T-helper 2 cell treated with Interferon-gamma antibody and Interleukin-4, amounts not matched to agents 100 ng/mL and 5 ng/mL, for 36 hours (primary cell): Measurements from ENCODE around the gene TH. TPM values are rescaled to one million over a fixed set of nuclear protein-coding genes. Genes with fewer than 3 reads are reported as not detected.

Source experiments
- intact Hi-C: fragments of 100-400 bp; cut with micrococcal nuclease; formaldehyde crosslinking; loops from one replicate; pipeline ENCODE4 v1.15.1; 2023
- total RNA-seq: library from RNA; stranded (reverse); gene quantifications from 2 replicates; pipeline ENCODE4 v1.2.3, GENCODE V29; 2022

Gene TH
- not detected in 2 replicates for total RNA-seq

- intact Hi-C loops: no loop called here
These were observed at the start of gene TH for GRCh38 chr11:2171591-2172003. Gene TH (minus strand): TSS chr11:2171815. CDS start chr11:2171786, 29 bp downstream.

- intact Hi-C loops: no loop called here
These were observed 49.4 kb upstream of the TH start for GRCh38 chr11:2221024-2221423.

- intact Hi-C loops: no loop called here
These were observed 48.7 kb upstream of the TH start for GRCh38 chr11:2220173-2220771.

- intact Hi-C loops: no loop called here
These were observed 47.9 kb upstream of the TH start for GRCh38 chr11:2219318-2220017.

GRCh38 chr11:2218031-2218633 lies 46.5 kb upstream of the TH start:
- intact Hi-C loops: no loop called here

GRCh38 chr11:2217211-2218030 lies 45.8 kb upstream of the TH start:
- intact Hi-C loops: no loop called here

GRCh38 chr11:2216400-2217064 lies 44.9 kb upstream of the TH start:
- intact Hi-C loops: no loop called here

DNA sequence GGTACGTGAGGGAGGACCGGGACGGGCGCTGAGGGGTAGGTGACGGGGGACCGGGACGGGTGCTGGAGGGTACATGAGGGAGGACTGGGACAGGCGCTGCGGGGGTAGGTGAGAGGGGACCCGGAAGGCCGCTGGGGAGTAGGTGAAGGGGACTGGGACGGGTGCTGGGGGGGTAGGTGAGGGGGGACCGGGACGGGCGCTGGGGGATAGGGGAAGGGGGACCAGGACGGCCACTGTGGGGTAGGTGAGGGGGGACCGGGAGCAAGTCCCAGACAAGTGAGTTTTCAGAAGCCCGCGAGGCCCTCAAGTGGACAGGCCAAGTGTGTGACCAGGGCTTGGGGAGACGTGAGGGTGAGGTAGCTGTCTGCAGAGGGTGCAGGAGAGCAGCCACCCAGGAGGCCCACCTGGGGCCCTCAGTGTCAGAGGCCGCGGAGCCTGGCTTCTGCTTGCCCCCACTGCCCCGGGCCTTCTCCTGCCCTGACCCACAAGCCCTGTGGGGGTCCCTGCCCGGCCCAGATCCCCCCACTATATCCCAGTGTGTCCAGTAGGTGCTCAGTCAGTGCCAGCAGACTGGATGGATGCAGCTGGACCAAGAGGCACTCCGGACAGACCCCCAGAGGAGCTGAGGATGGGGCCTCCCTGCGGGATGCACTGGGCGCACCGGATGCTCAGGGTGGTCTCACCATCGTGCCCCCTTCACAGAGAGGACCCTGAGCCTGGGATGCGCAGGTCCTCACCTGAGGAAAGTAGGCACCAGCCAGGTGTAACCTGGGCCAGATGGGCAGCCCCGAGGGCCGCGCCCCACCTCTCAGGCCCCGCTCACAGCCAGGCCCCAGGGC lies 44.2 kb upstream of the TH start:
- intact Hi-C loops: no loop called here

DNA sequence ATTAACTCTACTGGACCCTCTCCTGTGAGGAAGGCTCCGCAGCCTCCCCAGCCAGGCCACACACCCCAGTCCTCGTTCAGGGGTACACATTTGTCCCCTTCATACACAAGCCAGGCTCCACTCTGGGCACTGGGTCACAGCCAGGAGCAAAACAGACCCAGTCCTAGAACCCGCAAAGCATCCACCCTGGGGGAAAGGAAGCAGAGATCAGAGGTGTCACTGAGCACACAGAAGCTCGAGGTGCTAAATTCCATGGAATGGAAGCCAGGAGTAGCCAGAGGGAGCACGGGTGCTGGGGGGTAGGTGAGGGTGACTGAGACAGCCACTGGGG lies 43.6 kb upstream of the TH start:
- intact Hi-C loops: no loop called here

DNA sequence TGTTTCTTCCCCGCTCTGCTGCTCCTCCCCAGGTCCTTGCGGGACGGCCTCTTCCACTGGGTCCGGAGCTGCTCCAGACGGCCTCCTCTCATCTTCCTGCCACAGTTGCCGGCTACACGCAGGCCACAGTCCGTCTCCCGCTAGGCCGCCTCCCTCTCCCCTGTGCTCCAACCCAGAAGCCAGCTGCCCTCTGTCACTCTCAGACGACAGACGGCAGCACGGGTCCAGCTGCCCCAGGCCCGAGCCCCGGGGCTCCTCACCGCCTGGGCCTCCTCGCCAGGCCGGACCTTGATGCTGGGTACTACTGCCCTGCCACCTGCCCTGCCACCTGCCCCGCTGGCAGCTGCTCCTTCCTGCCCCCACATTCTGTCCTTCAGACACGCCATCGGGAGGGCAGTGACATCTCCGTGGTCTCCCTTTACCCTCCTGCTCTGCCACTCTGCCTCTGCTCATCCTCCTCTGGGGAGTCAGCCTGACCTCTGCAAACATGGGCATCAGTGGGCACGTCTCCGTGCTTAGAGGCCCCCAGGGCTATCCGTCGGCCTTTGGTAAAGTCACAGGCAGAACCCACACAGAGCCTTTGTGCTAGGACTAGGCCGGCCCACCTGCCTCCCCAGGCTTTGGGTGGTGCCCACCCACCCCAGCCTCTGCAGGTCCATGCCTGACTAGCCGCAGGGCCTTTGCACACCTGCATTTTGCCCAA lies 43.1 kb upstream of the TH start:
- intact Hi-C loops: no loop called here

GRCh38 chr11:2213890-2214526 lies 42.4 kb upstream of the TH start:
- intact Hi-C loops: no loop called here

DNA sequence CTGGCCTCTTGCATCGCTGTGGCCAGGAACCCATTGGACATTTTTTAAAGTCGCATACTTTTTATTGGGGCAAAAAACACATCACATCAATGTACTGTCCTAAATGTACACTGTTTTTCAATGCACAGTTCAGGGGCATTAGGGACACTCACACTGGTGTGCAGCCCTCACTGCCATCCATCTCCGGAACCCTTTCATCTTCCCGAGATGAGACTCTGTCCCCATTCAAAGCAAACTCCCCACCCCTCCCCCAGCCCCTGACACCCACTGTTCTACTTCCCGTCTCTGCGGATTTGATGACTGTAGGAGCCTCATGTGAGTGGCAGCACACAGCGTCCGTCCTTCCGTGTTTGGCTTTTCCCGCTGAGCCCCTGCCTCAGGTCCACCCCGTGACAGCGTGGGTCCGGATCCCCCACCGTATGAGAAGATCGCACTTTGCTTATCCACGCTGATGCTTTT lies 41.8 kb upstream of the TH start:
- intact Hi-C loops: no loop called here

GRCh38 chr11:2212411-2213251 lies 41.0 kb upstream of the TH start:
- intact Hi-C loops: no loop called here

GRCh38 chr11:2211113-2211971 lies 39.7 kb upstream of the TH start:
- intact Hi-C loops: no loop called here

DNA sequence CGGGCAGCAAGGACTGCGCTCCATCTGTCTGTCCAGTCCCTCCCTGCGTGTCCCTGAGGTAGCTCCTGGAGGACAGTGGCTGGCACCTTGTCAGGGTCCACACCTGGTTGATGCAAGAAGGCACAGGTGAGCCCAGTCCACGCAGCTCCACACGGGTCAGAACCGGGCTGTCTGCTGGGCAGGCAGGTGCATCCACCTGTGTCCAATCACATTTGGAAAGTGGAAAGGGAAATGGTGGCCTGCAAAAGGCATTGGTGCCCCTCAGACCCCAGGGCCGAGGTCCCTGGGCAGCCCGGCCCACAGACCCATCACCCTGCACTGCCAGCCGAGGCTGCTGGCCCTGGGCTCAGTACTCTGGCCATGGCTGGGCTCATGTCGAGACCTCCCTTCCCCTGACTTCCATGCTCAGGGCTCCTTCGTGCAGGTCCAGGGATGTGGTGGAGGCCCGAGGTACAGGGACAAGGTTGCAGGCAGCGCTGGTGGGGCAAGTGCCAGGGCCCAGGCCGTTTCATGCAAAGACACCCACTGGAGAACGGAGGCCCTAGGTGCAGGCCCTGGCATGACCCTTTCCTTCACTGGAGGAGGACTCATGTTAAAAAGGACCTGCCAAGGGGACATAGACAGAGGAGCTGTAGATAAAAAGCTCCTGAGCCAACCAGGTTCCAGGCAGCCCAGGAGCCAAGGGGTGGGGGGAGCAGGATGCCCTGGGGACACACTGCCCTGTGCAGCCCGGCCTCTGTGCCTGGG lies 38.9 kb upstream of the TH start:
- intact Hi-C loops: no loop called here

GRCh38 chr11:2209900-2210321 lies 38.3 kb upstream of the TH start:
- intact Hi-C loops: loop anchor here (10.0 kb wide), 1 partner anchor 55 kb away; no protein-coding TSS in a partner anchor

DNA sequence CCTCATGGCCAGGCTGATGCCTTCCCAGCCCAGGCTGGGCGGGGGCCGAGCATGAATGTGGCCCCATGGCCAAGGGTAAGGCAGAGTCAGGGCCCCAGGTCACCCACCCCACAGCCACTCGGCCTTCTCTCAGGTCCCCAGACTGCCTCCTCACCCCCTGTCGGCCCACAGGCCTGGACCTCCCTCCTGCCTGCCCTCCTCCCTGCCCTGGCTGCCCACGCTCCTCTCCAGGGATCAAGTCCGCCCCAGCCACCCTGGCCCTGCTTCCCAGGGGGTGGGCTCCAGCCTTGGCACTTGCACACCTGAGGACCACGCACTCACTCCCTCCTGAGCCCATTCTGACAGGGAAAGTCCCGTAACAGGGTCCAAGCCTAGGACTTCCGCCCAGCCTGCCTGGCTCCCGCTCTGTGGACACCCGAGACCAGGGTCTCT lies 37.8 kb upstream of the TH start:
- intact Hi-C loops: loop anchor here (10.0 kb wide), 1 partner anchor 55 kb away; no protein-coding TSS in a partner anchor
